22Rv1 (cell line): ENCODE results near the gene PDE6A.
"Not testable (repeated sequence)": the region's sequence is repeated elsewhere in the genome, so short reads cannot be mapped to it uniquely, and the experiment has no call there.

Experiments
- H3K27ac ChIP-seq: fragments of 450-650 bp; 2 replicates; pipeline ENCODE4 v1.5.1; 2017
- ZFX ChIP-seq: fragments of 450-650 bp; IDR thresholded peaks from 2 replicates; pipeline ENCODE4 v1.6.1; 2017; ENCODE audit warnings: antibody characterized with exemption, borderline replicate concordance
- TF ChIP-seq, protein P1 (sequence below): fragments of 450-650 bp; IDR thresholded peaks from 2 replicates; pipeline ENCODE4 v1.5.1; 2017; ENCODE audit warnings: mild to moderate bottlenecking

Gene PDE6A

GRCh38 chr5:149887622-149888183, 56.9 kb downstream of the PDE6A start:
- H3K27ac ChIP-seq, result no peak overlapping the region
- TF ChIP-seq, protein P1, sequence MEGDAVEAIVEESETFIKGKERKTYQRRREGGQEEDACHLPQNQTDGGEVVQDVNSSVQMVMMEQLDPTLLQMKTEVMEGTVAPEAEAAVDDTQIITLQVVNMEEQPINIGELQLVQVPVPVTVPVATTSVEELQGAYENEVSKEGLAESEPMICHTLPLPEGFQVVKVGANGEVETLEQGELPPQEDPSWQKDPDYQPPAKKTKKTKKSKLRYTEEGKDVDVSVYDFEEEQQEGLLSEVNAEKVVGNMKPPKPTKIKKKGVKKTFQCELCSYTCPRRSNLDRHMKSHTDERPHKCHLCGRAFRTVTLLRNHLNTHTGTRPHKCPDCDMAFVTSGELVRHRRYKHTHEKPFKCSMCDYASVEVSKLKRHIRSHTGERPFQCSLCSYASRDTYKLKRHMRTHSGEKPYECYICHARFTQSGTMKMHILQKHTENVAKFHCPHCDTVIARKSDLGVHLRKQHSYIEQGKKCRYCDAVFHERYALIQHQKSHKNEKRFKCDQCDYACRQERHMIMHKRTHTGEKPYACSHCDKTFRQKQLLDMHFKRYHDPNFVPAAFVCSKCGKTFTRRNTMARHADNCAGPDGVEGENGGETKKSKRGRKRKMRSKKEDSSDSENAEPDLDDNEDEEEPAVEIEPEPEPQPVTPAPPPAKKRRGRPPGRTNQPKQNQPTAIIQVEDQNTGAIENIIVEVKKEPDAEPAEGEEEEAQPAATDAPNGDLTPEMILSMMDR, result no peak
- TF ChIP-seq ZFX, result no peak

DNA sequence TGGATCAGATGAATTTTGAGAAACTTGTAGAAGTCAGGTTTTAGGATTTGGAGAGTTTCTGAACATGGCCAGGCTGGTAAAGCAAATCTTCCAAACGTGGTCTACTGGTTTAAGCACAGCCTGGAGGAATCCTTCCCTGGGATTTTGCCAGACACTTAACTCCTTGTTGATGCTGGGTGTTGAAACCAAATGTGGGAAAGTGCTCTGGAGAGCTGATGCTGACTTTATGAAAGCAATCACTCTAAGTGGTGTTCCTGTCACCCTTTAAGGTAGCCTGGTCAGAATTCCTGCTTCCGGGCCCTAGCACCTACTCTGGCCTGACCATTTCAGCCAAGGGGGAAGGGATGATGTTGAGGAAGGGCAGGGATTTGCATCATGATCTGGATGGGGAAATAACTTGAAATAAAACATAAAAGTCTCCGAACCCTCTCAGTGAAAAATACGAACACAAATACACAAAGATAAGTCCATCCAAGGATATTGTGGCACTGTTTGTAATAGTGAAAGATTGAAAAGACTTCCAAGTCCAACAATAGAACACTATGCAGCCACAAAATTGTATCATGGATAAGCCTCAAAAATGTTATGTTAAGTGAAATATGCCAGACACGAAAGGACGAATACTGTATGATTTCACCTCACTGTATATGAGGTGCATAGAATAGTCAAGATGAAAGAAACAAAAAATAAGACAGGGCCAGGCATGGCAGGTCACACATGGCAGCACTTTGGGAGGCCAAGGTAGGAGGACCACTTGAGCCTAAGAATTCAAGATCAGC, 57.7 kb downstream of the PDE6A start:
- H3K27ac ChIP-seq, result no peak overlapping the region
- no peak for TF ChIP-seq ZFX
- TF ChIP-seq, protein P1, result no peak

DNA sequence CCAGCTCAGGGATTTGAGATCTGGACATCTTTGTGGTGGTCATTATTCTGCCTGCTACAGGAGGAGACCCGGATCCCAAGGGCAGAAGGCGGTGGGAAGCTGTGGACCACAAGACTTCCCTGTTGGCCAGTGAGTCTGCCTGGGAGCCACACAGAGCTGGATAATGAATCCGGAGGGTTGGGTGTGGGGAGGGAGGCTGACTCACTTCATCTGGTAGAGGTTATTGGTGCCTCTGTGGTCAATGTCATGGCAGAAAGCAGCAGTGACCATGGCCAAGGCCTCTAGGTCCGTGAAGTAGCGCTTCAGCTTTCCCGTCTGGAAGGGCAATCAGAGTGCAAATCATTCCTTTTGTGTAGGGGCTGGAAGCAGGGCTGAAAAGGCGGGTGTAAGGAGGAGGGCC, 58.5 kb downstream of the PDE6A start:
- no peak for TF ChIP-seq ZFX
- no peak overlapping the region for H3K27ac ChIP-seq

GRCh38 chr5:149885513-149885912, 59.1 kb downstream of the PDE6A start:
- H3K27ac ChIP-seq, result no peak overlapping the region
- TF ChIP-seq, protein P1, result no peak
- no peak for TF ChIP-seq ZFX

- TF ChIP-seq ZFX, result no peak
- TF ChIP-seq, protein P1, result no peak
- no peak overlapping the region for H3K27ac ChIP-seq
These were observed 61.0 kb downstream of the PDE6A start for GRCh38 chr5:149883550-149883949.

GRCh38 chr5:149882633-149883032, 62.0 kb downstream of the PDE6A start:
- not testable (repeated sequence) for H3K27ac ChIP-seq

- no peak overlapping the region for H3K27ac ChIP-seq
- TF ChIP-seq ZFX, result no peak
- TF ChIP-seq, protein P1, result no peak
These were observed 62.7 kb downstream of the PDE6A start for GRCh38 chr5:149881874-149882273.

DNA sequence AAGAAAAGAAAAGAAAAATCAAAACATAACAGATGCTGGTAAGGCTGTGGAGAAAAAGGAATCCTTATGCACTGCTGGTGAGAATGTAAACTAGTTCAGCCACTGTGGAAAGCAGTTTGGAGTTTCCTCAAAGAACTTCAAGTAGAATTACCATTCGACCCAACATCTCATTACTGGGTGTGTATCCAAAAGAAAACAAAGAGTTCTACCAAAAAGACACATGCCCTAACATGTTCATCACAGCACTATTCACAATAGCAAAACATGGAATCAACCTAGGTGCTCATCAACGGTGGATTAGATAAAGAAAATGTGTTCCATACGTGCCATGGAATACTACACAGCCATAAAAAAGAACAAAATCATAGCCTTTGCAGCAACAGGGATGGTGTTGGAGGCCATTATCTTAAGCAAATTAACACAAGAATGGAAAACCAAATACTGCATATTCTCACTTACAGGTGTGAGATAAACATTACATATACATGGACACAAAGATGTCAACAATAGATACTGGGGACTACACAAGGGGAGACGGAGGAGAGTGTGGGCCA, 63.4 kb downstream of the PDE6A start:
- TF ChIP-seq ZFX, result no peak
- TF ChIP-seq, protein P1, result no peak
- no peak overlapping the region for H3K27ac ChIP-seq

GRCh38 chr5:149879593-149879992, 65.0 kb downstream of the PDE6A start:
- not testable (repeated sequence) for H3K27ac ChIP-seq
